ENCODE results near the gene APOB.

The APOB gene

DNA sequence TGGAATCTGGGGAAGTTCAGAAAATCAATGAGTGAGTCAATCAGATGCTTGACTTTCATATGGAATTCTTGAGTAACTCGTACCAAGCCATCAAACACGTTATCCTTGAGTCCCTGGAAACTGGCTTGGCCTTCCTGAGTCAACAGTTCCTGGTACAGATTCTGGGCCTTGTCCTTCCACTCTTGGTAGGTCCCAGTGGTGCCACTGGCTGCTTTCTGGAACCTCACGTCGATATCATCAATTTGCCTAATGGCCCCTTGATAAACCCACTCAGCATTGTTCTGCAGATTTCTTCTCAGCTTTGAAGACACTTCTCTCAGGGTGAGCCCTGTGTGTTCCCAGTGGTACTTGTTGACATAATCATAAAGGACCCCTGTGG, 41.1 kb downstream of the APOB start:
- no peak for DNase-seq

- no peak for DNase-seq
Measured at GRCh38 chr2:21001988-21002813, 41.7 kb downstream of the APOB start.

DNA sequence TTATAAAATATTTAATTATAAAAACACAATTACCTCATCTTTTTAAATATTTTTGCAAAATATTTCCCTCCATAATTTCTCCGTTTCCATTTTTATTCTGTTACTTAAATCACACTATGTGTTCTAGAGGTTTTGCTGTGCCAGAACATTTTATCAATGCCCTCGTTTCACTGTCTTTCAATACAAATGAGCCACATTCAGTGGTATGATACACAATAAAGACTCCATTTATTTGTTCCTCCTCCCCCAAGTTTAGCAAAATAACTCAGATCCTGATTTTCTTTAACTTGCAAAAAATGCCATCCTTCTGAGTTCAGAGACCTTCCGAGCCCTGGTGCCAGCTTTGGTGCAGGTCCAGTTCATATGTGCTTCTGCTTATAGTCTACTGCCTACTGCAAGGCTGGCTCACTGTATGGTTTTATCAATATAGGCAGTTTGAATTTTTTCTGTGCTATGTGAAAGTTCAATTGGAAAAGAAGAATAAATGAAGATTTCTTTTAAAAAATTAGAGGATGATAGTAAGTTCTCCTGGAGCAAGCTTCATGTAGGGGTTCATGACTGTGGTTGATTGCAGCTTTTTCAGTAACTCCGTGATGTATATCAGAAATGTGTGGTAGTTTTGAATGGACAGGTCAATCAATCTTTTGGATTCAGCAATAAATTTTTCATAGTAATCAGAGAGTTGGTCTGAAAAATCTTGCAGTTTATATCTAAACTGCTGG, 42.5 kb downstream of the APOB start:
- no peak for DNase-seq

DNA sequence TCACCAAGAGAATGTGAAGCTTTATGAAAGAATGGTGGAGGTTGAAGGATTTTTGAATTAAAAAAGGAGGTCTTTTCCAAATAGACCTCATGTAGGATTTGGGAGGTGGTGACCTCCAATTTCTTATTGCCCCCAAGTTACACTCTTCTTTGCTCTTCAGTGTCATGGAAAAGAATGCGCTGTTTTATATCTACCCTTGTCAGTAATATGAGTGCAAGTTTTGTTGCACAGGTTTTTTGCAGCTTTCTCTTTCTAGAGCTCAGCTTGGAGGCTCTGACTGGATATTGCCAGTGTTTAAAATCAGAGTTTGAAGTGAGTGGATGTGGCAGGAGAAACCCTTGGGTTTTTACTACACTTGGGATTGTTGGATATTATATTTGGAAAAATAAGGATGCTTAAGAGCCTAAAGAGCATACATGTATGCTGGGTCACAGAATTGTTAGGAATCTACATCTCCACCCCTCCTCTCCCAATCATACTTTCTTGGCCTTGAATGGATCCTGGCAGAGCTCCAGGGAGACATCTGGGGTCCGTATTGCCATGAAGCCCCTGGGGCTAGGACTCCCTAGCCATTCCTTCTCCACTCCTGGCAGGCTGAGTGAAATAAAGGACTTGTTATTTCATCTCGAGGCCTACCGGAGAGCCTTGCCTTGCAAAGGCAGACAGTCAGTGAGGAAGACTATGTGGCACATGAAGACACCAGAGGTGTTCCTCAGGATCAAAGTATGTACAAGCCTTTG, 43.8 kb downstream of the APOB start:
- DNase-seq: no peak

DNA sequence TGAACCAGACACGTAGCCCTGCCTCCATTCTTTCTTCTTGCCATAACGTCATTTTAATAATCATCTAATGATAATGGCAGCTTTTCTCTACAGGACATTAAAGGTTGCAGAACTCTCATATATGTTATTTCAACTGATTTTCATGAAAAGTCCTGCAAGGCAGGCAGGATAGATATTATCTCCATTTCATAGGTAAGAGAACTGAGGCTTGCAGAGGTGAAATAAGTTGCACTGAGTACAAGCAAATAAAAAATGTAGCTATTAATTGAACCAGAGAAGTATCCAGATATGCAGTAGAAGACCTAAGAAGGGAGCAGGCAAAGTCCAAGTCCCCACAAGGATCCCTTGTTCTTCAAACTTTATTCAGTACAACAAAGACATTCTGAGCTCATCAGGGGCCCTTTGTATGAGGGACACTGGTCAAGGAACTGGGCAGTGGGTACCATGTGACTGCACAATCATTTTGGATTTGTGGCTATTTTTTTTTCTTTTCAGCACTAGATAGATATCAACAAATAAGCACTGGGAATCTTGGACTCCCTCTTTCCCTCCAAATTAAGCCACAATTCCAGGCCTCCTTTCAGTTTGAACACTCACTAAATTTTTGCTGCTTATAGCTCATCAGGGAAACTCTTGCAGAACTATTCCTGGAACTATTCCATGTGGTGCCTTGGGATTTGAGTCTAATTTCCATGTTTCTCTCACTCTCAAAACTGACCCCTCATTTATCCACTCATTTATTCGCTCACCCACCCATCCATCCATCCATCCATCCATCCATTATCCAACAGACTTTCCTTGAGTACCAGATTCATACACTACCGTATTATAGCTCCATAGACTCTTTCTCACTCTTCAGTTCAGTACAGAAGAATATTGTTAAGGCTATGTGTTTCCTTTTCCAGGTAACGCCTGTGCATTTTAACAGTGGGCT, 44.6 kb downstream of the APOB start:
- no peak for DNase-seq

DNA sequence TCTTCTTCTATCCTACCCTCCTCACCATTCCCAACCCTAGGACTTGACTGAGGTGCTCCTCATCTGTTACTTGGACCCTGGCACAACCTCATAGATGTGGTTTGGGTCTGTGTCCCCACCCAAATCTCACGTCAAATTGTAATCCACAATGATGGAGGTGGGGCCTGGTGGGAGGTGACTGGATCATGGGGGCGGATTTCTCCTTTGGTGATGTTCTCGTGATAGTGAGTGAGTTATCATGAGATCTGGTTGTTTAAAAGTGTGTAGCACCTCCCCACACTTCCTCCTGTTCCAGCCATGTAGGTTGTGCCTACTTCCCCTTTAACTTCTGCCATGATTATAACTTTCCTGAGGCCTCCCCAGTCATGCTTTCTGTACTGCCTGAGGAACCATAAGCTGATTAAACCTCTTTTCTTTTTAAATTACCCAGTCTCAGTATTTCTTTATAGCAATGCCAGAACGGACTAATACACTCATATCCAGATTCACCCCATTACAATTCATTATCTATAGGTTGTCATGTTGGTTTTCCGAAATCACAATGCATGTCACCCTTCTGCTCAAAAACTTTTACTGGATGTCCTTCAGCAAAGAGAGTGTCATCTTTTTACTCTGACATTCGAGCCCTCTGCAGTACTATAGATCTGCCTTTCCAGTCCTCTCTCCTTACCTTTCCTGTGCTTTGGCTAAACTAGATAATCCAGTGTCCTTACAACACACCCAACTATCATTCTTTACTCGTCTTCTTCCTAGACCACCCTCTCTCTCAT, 45.7 kb downstream of the APOB start:
- no peak for DNase-seq

- no peak for DNase-seq
Measured at GRCh38 chr2:20994130-20994529, 49.7 kb downstream of the APOB start.

DNA sequence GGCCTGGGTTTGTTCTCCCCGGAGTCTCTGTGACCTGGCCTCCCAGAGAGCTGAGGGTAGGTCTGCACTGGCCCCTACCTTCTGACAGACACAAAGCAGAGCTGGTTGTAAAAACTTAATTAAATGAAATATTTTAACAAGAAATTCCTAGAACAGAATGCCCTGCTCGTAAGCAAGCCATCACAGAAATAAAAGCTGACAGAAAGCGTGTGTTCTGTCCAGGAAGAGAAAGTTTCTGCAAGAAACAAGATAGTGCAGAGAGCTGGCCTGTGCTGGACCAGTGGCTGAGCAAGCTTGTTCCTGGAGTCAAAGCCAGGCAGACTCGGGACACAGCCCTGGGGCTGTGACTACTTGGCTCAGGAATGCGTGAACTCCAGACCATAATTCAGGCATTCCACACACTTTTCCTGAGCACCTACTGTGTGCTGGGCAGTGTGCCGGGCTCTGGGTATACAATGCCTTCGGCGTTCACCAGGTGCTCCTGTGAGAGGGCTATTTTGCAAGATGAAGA, 51.6 kb downstream of the APOB start:
- no peak for DNase-seq

DNA sequence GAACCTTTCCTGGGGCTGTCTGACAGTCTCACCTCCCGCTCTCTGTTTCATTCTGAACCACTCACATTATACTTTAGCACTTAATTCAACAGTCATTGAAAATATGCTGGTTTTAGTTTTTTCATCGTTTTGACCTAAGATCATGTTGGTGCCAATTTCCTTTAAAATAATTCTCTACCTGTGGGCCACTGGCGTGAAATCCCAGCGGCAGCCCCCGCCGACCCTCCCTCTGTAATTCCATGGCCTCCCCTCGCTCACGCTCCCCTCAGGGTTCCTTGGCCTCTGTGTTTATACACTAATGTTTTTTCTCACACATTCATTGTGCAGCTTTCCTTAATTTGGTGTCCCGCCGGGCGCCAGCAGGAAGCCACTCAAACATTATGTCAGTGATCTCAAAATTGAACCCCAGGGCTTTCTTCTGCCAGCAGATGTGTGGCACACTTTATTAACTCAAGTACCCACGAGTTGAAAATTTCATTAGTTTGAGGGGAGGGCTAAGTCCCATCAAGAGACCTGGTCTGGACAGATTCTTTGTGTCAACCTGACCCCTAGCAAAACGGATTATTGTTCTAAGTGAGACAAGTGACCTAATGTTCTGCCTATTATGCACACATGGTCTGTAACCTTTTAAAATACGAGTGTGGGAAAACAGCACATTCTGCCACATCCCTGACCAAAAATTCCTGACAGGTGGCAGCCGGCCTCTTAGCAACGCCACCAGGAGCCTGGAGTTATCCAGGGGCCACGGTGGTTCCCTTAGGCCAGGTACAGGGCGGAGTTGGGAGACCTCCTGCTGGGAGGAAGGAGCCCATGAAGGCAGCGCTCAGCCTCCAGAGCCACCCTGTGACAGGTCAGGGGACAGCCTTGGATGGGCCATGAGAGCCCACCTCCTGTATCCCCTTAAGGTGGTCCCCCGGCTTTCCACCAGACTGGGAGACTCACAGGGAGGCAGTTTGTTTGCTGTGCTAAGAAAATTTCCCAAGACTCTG, 53.1 kb downstream of the APOB start:
- DNase-seq: no peak

- no peak for DNase-seq
Measured at GRCh38 chr2:20989404-20989803, 54.5 kb downstream of the APOB start.

DNA sequence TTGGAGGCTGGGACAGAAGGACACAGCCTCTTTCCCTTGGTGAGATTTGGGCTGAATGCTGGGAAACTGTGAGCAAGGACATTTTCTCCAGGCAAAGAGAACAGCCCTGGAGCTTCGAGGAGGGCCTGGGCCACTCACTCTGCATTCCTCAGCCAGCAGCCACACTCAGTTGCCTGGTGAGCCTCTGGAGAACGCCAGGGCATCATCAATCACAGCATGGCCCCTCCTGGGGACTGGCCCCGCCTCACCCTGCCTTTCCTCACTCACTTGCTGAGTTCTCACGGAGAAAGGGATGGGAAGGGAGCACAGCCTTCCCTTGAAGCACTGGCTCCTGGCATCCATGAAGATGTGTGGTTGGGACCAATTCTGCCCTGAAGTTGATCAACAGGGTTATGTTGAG, 55.0 kb downstream of the APOB start:
- DNase-seq: no peak

DNA sequence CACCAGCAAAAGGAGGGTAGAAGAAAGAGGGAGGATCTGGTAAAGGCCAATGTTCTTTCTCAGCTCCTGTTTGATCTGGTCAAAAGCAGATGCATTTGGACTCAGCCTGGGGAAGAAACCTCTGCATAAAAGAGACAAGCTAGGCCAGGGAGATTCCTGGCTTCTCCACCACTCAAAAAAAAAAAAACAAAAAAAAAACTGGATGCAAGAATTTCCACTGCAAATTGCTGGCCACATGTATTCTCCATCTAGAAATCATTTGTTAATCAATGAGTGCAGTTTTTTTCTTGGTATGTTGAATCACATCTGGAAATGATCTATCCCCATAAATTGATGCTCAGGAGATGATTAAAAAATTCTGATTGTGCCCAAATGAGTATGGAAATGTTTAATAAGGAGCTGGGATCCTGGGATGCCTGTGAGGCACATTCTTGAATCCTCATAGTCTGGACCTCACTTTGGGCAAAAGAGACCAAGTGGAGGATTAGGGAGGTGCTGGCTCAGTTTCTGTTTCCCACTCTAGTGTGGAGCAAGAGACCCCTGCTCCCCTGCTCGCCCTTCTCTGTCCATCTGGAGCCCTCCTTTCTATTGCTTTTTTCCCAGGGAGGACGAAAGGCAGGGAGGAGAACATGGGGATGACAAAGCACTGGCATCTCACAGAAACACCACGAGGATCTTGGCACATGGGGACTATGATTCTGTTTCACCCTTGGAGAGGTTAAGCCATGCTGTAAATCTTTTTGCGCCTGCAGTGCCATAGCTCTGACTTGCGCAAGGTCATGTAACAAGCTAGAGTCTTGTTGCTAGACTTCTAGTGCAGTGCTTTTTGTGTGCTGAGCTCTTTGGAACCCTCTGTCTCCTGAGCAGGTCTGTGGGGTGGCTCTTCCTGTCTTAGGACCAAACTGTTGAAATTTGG, 57.6 kb downstream of the APOB start:
- DNase-seq: no peak

DNA sequence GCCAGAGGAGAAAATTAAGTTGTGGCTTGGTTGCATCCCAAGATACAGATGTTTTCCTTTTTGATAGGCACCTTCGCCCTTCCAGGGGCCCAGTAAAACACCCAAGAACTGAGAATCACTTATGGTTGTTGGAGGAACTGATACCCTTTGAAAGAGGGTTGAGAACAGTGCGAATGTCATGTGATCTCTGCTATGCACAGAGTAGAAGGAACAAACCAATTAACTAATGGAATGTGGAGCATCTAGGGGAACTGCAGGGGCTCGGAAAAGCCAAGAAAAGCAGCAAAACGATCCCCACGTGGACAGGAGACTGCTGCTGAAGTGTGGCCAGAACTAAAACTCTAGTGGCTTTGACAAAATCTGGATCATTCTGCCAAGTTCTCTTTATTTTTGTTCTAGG, 58.8 kb downstream of the APOB start:
- no peak for DNase-seq

DNA sequence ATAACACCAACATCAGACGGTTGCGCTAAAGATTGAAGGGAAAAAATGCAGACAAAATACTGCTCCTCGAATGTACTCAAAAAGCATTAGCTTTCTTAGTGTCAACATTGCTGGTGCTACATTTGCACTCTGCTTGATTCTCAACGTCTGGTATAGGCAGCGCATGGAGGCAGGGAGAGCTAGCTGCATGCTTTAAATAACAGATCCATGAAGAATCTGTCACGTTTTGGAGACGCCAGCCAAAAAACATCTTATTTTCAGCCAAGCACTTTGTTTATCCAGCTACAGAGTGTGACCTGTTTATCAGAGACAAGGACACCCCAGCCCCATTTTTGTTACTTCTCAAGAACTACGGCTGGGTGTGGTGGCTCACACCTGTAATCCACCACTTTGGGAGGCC, 59.5 kb downstream of the APOB start:
- no peak for DNase-seq

- no peak for DNase-seq
Measured at GRCh38 chr2:20983844-20984243, 60.0 kb downstream of the APOB start.

GRCh38 chr2:20982861-20983260, 61.0 kb downstream of the APOB start:
- DNase-seq: no peak

DNA sequence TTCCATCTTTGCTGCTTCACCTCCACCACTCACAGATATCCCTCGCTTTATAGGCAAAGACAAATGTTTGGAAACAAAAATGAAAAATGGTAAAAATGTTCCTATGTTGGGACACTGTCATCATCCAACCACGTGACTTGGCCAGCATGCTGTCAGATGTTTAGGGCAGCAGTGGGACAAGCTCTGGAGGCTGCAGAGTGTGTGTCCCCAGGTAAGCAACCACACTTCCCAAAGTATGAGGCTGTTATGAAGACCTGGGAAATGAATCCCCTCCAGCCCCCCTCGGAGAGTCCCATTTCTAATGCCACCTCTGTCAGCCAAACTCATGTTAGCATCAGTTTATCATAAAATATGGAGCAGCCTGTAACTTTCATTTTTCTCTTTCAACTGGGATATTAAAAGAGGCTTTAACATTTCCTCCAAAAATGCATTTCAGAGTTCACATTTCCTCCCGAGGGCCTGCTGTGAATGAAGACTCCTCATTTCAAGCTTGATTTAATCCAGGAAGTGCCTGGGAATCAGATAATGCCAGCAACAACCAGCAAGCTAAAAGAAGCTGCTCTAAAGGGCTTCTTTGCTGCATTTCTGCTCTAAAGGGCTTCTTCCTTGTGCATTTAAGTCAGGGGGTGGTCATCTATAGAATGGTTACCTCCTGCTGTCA, 66.2 kb downstream of the APOB start:
- DNase-seq: no peak

- no peak for DNase-seq
Measured at GRCh38 chr2:20976527-20976926, 67.3 kb downstream of the APOB start.
